ENCODE data around the gene FSTL5. TPM values are rescaled to one million over a fixed set of nuclear protein-coding genes. Genes with fewer than 3 reads are reported as not detected.

Gene FSTL5
- total and polyA plus RNA-seq, 2 donors (not counting 3 experiments of a cell fraction or from before 2014, with no cell fraction given), result 1.3 to 1.9 TPM

DNA sequence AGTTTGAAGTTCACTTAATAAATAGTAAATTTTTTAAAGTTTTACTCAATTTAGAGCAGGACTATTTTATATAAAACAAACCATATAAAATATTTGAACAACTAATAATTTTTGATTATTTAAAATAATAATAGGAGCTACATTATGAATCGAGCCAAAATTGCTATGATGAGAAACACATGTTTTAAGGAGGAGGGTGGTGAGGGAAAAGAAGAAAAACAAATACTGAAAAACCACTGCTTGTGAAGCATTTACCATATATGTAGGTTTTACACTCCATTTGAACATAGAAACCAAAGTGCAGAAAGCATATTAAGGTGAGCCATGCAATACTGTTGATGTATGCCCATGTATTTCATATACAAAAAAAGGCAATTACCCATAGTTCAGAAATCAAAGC lies 448.9 kb downstream of the FSTL5 start:
- no peaks in the 10 kb centered on the region for H3K9me3 ChIP-seq (replicated peaks; ENCODE audit: control insufficient read depth, insufficient read depth, low read length)
- no peak for FAIRE-seq
- TF ChIP-seq GATA2 (IDR thresholded peaks at IDR 0.05; ENCODE audit: insufficient read depth, insufficient read length, low read depth, low read length) (no peak), POLR2A (IDR thresholded peaks at IDR 0.05; ENCODE audit: low read depth, low read length) (no peak), EZH2 (IDR thresholded peaks at IDR 0.05; ENCODE audit: borderline replicate concordance, low read depth, low read length, severe bottlenecking) (no peak), MYC (IDR thresholded peaks at IDR 0.05; ENCODE audit: low read depth, low read length) (no peak), POLR2AphosphoS5 (IDR thresholded peaks at IDR 0.05; ENCODE audit: insufficient read depth, low read depth, low read length) (no peak), JUN (IDR thresholded peaks at IDR 0.05; ENCODE audit: borderline replicate concordance, insufficient read depth, insufficient read length, low read depth) (no peak), FOS (IDR thresholded peaks at IDR 0.05; ENCODE audit: borderline replicate concordance, insufficient read depth, low read length) (no peak)
- TF ChIP-seq, protein P1, sequence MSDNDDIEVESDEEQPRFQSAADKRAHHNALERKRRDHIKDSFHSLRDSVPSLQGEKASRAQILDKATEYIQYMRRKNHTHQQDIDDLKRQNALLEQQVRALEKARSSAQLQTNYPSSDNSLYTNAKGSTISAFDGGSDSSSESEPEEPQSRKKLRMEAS (IDR thresholded peaks at IDR 0.05; ENCODE audit: insufficient read depth, insufficient read length), result no peak
- TF ChIP-seq, protein P2, sequence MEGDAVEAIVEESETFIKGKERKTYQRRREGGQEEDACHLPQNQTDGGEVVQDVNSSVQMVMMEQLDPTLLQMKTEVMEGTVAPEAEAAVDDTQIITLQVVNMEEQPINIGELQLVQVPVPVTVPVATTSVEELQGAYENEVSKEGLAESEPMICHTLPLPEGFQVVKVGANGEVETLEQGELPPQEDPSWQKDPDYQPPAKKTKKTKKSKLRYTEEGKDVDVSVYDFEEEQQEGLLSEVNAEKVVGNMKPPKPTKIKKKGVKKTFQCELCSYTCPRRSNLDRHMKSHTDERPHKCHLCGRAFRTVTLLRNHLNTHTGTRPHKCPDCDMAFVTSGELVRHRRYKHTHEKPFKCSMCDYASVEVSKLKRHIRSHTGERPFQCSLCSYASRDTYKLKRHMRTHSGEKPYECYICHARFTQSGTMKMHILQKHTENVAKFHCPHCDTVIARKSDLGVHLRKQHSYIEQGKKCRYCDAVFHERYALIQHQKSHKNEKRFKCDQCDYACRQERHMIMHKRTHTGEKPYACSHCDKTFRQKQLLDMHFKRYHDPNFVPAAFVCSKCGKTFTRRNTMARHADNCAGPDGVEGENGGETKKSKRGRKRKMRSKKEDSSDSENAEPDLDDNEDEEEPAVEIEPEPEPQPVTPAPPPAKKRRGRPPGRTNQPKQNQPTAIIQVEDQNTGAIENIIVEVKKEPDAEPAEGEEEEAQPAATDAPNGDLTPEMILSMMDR (IDR thresholded peaks at IDR 0.05; ENCODE audit: extremely low read depth in 1 of 2, insufficient read depth in 1 of 2, low read depth in 1 of 2, low read length in 2 of 2), result no peak
- DNase-seq (ENCODE audit: low read depth, low spot score), result no peak
- intact Hi-C loops (cut with micrococcal nuclease), result loop anchor here (1.0 kb wide), 1 partner anchor 18 kb away; no protein-coding TSS in a partner anchor
- no TSS peak for BruUV-seq (replicated peaks)
- H3K79me2 ChIP-seq (ENCODE audit: control insufficient read depth, insufficient read depth, low read length), result no peaks in the 10 kb centered on the region
- dilution Hi-C loops (cut with MboI; ENCODE audit: extremely low pct_ligation_motif_present, low sequenced_read_pairs), result no loop called here
- H3K27ac ChIP-seq (ENCODE audit: insufficient read depth, low read depth, low read length), result peak overlapping the region; percentile 61
- CTCF ChIA-PET, result interaction anchor here (0.9 to 1.4 kb wide), 5 partner anchors 12 to 151 kb away, joined by 3 to 5 read pairs (median 4); no protein-coding TSS in a partner anchor
- POLR2A ChIA-PET, result interaction anchor here (1.0 kb wide), 1 partner anchor 73 kb away, joined by 3 read pairs; no protein-coding TSS in a partner anchor
- peaks cover 16% of the 10 kb centered on the region for H3K4me1 ChIP-seq (ENCODE audit: control insufficient read depth, extremely low read depth, insufficient read depth, low read length)
- H3K9ac ChIP-seq (replicated peaks; ENCODE audit: extremely low read depth, insufficient read depth, low read length), result no peak overlapping the region
- no peaks in the 10 kb centered on the region for H3K27me3 ChIP-seq (ENCODE audit: control insufficient read depth in 2 of 2, insufficient read depth in 2 of 2, low read length in 2 of 2)
- no peak overlapping the region for H2AFZ ChIP-seq (ENCODE audit: low read depth, low read length)
- H3K4me3 ChIP-seq (replicated peaks in 1 of 3; ENCODE audit: insufficient read depth in 1 of 3, low read depth in 1 of 3, low read length in 3 of 3), result no peak overlapping the region
- no peaks in the 10 kb centered on the region for H3K9me1 ChIP-seq (replicated peaks; ENCODE audit: control insufficient read depth, extremely low read depth, insufficient read depth, low read length)
- no peaks in the 10 kb centered on the region for H3K36me3 ChIP-seq (ENCODE audit: control insufficient read depth in 2 of 2, extremely low read depth in 1 of 2, insufficient read depth in 2 of 2, low read length in 2 of 2)
- no peaks in the 10 kb centered on the region for H4K20me1 ChIP-seq (replicated peaks; ENCODE audit: control insufficient read depth, extremely low read depth, insufficient read depth, low read length)
- H3K4me2 ChIP-seq (ENCODE audit: insufficient read depth, low read length), result no peak overlapping the region

Data from endothelial cell of umbilical vein (primary cell).